ENCODE data around the gene AURKA. TPM values are rescaled to one million over a fixed set of nuclear protein-coding genes. Genes with fewer than 3 reads are reported as not detected.

The AURKA gene
- polyA plus RNA-seq, 1 of the 3 experiments (the other 2 are of a cell fraction): 24.6 TPM

DNA sequence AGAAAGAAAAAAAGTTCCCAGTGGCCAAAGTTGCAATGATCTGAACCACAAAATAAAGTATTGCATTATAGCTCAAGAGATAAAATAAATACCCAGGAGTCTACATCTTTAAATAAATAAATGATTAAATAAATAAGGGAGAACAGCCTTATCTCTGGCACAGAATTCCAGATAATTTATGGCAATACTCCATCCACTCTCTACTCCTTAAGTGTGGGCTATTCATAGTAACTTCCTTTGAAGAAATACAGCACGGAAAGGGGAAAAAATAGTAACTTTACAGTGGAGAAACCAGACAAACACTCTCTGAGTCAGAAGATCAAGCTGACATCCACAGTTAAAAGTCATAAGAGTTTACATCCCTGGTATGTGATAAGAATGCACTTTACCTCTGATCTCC, 11.6 kb downstream of the AURKA start (continued):
- TF ChIP-seq SIN3A (IDR thresholded peaks at IDR 0.05; ENCODE audit: borderline replicate concordance, low read depth, low read length): no peak

DNA sequence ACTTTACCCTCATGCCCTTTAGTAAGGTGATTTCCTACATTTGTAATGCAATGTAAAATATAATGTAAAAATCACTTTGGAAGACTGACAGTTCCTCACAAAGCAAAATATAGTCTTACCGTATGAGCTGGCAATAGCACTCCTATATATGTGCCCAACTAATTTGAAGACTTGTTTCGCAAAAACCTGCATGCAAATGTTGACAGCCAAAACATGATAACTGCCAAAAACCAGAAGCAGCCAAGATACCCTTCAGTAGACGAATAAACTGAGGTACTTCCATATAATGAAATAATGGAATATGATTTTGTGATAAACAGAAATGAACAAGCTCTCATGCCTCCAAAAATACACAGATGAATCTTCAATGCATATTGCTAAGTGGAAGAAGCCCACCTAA, 13.6 kb downstream of the AURKA start:
- CTCF ChIA-PET: interaction anchor here (1.5 kb wide), 1 partner anchor 35 kb away, joined by 5 read pairs; no protein-coding TSS in a partner anchor

More for the DNA sequence above, 13.6 kb downstream of the AURKA start:
- H2AFZ ChIP-seq (ENCODE audit: low read depth): no peak overlapping the region
- no peak overlapping the region for H3K9ac ChIP-seq
- H3K27me3 ChIP-seq (ENCODE audit: insufficient read depth): no peaks in the 10 kb centered on the region
- peaks cover 23 to 27% of the 10 kb centered on the region in 2 experiments for H3K36me3 ChIP-seq (replicated peaks in 1 of 2; ENCODE audit: control insufficient read depth in 1 of 2, insufficient read depth in 2 of 2, low read length in 1 of 2)
- no peak overlapping the region for H3K4me3 ChIP-seq (ENCODE audit: low read depth in 2 of 2, low read length in 1 of 2)
- TF ChIP-seq, protein P1, sequence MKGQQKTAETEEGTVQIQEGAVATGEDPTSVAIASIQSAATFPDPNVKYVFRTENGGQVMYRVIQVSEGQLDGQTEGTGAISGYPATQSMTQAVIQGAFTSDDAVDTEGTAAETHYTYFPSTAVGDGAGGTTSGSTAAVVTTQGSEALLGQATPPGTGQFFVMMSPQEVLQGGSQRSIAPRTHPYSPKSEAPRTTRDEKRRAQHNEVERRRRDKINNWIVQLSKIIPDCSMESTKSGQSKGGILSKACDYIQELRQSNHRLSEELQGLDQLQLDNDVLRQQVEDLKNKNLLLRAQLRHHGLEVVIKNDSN (IDR thresholded peaks at IDR 0.05; ENCODE audit: borderline replicate concordance, low read depth): no peak
- TF ChIP-seq MXI1 (IDR thresholded peaks at IDR 0.05; ENCODE audit: low read depth, low read length): no peak
- no peak for TF ChIP-seq ELF1 (IDR thresholded peaks at IDR 0.05)
- TF ChIP-seq, protein P2, sequence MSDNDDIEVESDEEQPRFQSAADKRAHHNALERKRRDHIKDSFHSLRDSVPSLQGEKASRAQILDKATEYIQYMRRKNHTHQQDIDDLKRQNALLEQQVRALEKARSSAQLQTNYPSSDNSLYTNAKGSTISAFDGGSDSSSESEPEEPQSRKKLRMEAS (IDR thresholded peaks at IDR 0.05; ENCODE audit: low read depth): no peak
- TF ChIP-seq FOXJ3 (CRISPR knock-in tag; IDR thresholded peaks at IDR 0.05): no peak
- TF ChIP-seq, protein P3, sequence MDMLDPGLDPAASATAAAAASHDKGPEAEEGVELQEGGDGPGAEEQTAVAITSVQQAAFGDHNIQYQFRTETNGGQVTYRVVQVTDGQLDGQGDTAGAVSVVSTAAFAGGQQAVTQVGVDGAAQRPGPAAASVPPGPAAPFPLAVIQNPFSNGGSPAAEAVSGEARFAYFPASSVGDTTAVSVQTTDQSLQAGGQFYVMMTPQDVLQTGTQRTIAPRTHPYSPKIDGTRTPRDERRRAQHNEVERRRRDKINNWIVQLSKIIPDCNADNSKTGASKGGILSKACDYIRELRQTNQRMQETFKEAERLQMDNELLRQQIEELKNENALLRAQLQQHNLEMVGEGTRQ (IDR thresholded peaks at IDR 0.05; ENCODE audit: borderline replicate concordance, low read depth, low read length): no peak
- TF ChIP-seq SMC3 (IDR thresholded peaks at IDR 0.05; ENCODE audit: low read depth, low read length): no peak
- no peak for TF ChIP-seq CHD2 (IDR thresholded peaks at IDR 0.05; ENCODE audit: low read length, partially characterized antibody)
- TF ChIP-seq RFX5 (IDR thresholded peaks at IDR 0.05; ENCODE audit: low read length): no peak
- TF ChIP-seq, protein P4, sequence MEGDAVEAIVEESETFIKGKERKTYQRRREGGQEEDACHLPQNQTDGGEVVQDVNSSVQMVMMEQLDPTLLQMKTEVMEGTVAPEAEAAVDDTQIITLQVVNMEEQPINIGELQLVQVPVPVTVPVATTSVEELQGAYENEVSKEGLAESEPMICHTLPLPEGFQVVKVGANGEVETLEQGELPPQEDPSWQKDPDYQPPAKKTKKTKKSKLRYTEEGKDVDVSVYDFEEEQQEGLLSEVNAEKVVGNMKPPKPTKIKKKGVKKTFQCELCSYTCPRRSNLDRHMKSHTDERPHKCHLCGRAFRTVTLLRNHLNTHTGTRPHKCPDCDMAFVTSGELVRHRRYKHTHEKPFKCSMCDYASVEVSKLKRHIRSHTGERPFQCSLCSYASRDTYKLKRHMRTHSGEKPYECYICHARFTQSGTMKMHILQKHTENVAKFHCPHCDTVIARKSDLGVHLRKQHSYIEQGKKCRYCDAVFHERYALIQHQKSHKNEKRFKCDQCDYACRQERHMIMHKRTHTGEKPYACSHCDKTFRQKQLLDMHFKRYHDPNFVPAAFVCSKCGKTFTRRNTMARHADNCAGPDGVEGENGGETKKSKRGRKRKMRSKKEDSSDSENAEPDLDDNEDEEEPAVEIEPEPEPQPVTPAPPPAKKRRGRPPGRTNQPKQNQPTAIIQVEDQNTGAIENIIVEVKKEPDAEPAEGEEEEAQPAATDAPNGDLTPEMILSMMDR (IDR thresholded peaks at IDR 0.05): no peak
- TF ChIP-seq, protein P5, sequence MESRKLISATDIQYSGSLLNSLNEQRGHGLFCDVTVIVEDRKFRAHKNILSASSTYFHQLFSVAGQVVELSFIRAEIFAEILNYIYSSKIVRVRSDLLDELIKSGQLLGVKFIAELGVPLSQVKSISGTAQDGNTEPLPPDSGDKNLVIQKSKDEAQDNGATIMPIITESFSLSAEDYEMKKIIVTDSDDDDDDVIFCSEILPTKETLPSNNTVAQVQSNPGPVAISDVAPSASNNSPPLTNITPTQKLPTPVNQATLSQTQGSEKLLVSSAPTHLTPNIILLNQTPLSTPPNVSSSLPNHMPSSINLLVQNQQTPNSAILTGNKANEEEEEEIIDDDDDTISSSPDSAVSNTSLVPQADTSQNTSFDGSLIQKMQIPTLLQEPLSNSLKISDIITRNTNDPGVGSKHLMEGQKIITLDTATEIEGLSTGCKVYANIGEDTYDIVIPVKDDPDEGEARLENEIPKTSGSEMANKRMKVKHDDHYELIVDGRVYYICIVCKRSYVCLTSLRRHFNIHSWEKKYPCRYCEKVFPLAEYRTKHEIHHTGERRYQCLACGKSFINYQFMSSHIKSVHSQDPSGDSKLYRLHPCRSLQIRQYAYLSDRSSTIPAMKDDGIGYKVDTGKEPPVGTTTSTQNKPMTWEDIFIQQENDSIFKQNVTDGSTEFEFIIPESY (IDR thresholded peaks at IDR 0.05; ENCODE audit: borderline replicate concordance, low read depth): no peak
- no peak for DNase-seq
- peaks cover 97% of the 10 kb centered on the region for H3K79me2 ChIP-seq (ENCODE audit: insufficient read depth)
- no peak overlapping the region for H3K4me2 ChIP-seq
- WGBS (ENCODE audit: low lambda C conversion rate): 96% methylated on average over 3 of the region's 3 CpGs
- no peaks in the 10 kb centered on the region for H3K9me2 ChIP-seq
- H3K4me1 ChIP-seq (ENCODE audit: control insufficient read depth in 1 of 2, insufficient read depth in 2 of 2, low read depth in 1 of 2, low read length in 1 of 2): peaks cover 0 to 4% of the 10 kb centered on the region in 2 experiments; a peak in 2 of 4 replicates
- H4K20me1 ChIP-seq (ENCODE audit: insufficient read depth): peaks cover 4% of the 10 kb centered on the region; the same call in 1 of the 2 replicates
- POLR2A ChIA-PET: no interaction called here
- H3K27ac ChIP-seq (ENCODE audit: low read depth in 2 of 2, low read length in 1 of 2): no peak overlapping the region
- no peaks in the 10 kb centered on the region for H3K9me3 ChIP-seq
- peaks cover 8% of the 10 kb centered on the region for H3F3A ChIP-seq (replicated peaks; ENCODE audit: insufficient read depth)

Measured in SK-N-SH (cell line).